ENCODE data around the gene LANCL2.
A peak's percentile ranks its signal among the peaks of the same experiment; 100 is the strongest.
"Not testable (repeated sequence)": the region's sequence is repeated elsewhere in the genome, so short reads cannot be mapped to it uniquely, and the experiment has no call there.

LANCL2 gene

GRCh38 chr7:55467047-55467593, 102.0 kb downstream of the LANCL2 start:
- DNase-seq (ENCODE audit: insufficient read length): no peak
- no peak for FAIRE-seq
- TF ChIP-seq POLR2AphosphoS5 (IDR thresholded peaks at IDR 0.05; ENCODE audit: low read depth, low read length) (0 out of 2 replicates have a peak, but pooled peaks have one; percentile 13), POLR2A (IDR thresholded peaks at IDR 0.05; ENCODE audit: low read depth, low read length) (no peak)

GRCh38 chr7:55468495-55468894, 103.4 kb downstream of the LANCL2 start:
- FAIRE-seq (no peak), DNase-seq (ENCODE audit: insufficient read length) (no peak)
- TF ChIP-seq POLR2AphosphoS5 (IDR thresholded peaks at IDR 0.05; ENCODE audit: low read depth, low read length) (no peak), TAF1 (IDR thresholded peaks at IDR 0.05; ENCODE audit: borderline replicate concordance, low read depth, low read length) (no peak), POLR2A (IDR thresholded peaks at IDR 0.05; ENCODE audit: low read depth, low read length) (no peak)

- peak; percentile 33 for FAIRE-seq
- no peak for TF ChIP-seq POLR2AphosphoS5 (IDR thresholded peaks at IDR 0.05; ENCODE audit: low read depth, low read length)
- TF ChIP-seq TAF1 (IDR thresholded peaks at IDR 0.05; ENCODE audit: borderline replicate concordance, low read depth, low read length): no peak
- TF ChIP-seq POLR2A (IDR thresholded peaks at IDR 0.05; ENCODE audit: low read depth, low read length): no peak; the same call in 1 of the 2 replicates
- DNase-seq (ENCODE audit: insufficient read length): no peak
These were observed 104.1 kb downstream of the LANCL2 start for GRCh38 chr7:55469271-55469681.

- 0 out of 2 replicates have a peak, but pooled peaks have one; percentile 6 for TF ChIP-seq POLR2AphosphoS5 (IDR thresholded peaks at IDR 0.05; ENCODE audit: low read depth, low read length)
- no peak for TF ChIP-seq TAF1 (IDR thresholded peaks at IDR 0.05; ENCODE audit: borderline replicate concordance, low read depth, low read length)
- FAIRE-seq (no peak), DNase-seq (ENCODE audit: insufficient read length) (no peak)
These were observed 104.6 kb downstream of the LANCL2 start for GRCh38 chr7:55469721-55470120.

- FAIRE-seq: no peak
- TF ChIP-seq POLR2A (IDR thresholded peaks at IDR 0.05; ENCODE audit: low read depth, low read length): no peak
- no peak for TF ChIP-seq TAF1 (IDR thresholded peaks at IDR 0.05; ENCODE audit: borderline replicate concordance, low read depth, low read length)
- no peak for TF ChIP-seq POLR2AphosphoS5 (IDR thresholded peaks at IDR 0.05; ENCODE audit: low read depth, low read length)
- no peak for DNase-seq (ENCODE audit: insufficient read length)
These were observed 105.1 kb downstream of the LANCL2 start for GRCh38 chr7:55470261-55470660.

- peak; percentile 27 for FAIRE-seq
- DNase-seq (ENCODE audit: insufficient read length): not testable (repeated sequence)
These were observed 106.5 kb downstream of the LANCL2 start for GRCh38 chr7:55471594-55471993.

GRCh38 chr7:55472406-55472805, 107.3 kb downstream of the LANCL2 start:
- FAIRE-seq: peak; percentile 53

GRCh38 chr7:55472928-55473725, 108.0 kb downstream of the LANCL2 start:
- FAIRE-seq: no peak
- no peak for TF ChIP-seq POLR2A (IDR thresholded peaks at IDR 0.05; ENCODE audit: low read depth, low read length)
- TF ChIP-seq TAF1 (IDR thresholded peaks at IDR 0.05; ENCODE audit: borderline replicate concordance, low read depth, low read length): no peak
- TF ChIP-seq POLR2AphosphoS5 (IDR thresholded peaks at IDR 0.05; ENCODE audit: low read depth, low read length): no peak
- no peak for DNase-seq (ENCODE audit: insufficient read length)

More at GRCh38 chr7:55472406-55472805, 107.3 kb downstream of the LANCL2 start:
- not testable (repeated sequence) for DNase-seq (ENCODE audit: insufficient read length)

GRCh38 chr7:55473932-55474331, 108.8 kb downstream of the LANCL2 start:
- TF ChIP-seq POLR2A (IDR thresholded peaks at IDR 0.05; ENCODE audit: low read depth, low read length) (no peak), TAF1 (IDR thresholded peaks at IDR 0.05; ENCODE audit: borderline replicate concordance, low read depth, low read length) (no peak), POLR2AphosphoS5 (IDR thresholded peaks at IDR 0.05; ENCODE audit: low read depth, low read length) (no peak)
- DNase-seq (ENCODE audit: insufficient read length): no peak
- FAIRE-seq: no peak

GRCh38 chr7:55474944-55475854, 110.1 kb downstream of the LANCL2 start:
- DNase-seq (ENCODE audit: insufficient read length) (no peak), FAIRE-seq (no peak)
- TF ChIP-seq TAF1 (IDR thresholded peaks at IDR 0.05; ENCODE audit: borderline replicate concordance, low read depth, low read length) (no peak), POLR2AphosphoS5 (IDR thresholded peaks at IDR 0.05; ENCODE audit: low read depth, low read length) (no peak), POLR2A (IDR thresholded peaks at IDR 0.05; ENCODE audit: low read depth, low read length) (no peak)

GRCh38 chr7:55475855-55476803, 111.0 kb downstream of the LANCL2 start:
- FAIRE-seq: no peak
- TF ChIP-seq POLR2A (IDR thresholded peaks at IDR 0.05; ENCODE audit: low read depth, low read length): no peak
- no peak for TF ChIP-seq TAF1 (IDR thresholded peaks at IDR 0.05; ENCODE audit: borderline replicate concordance, low read depth, low read length)
- TF ChIP-seq POLR2AphosphoS5 (IDR thresholded peaks at IDR 0.05; ENCODE audit: low read depth, low read length): no peak
- no peak for DNase-seq (ENCODE audit: insufficient read length)
